NCI-H1436 treated with DMSO at 0.1 percent for 48 hours (cell line): Measurements from ENCODE around the gene NSFL1C.
"Not testable (repeated sequence)": the region's sequence is repeated elsewhere in the genome, so short reads cannot be mapped to it uniquely, and the experiment has no call there.

ENCODE experiments used
- DNase-seq: peaks from one replicate; lab custom pipeline; 2025; lab: John Stamatoyannopoulos, UW

NSFL1C gene

DNA sequence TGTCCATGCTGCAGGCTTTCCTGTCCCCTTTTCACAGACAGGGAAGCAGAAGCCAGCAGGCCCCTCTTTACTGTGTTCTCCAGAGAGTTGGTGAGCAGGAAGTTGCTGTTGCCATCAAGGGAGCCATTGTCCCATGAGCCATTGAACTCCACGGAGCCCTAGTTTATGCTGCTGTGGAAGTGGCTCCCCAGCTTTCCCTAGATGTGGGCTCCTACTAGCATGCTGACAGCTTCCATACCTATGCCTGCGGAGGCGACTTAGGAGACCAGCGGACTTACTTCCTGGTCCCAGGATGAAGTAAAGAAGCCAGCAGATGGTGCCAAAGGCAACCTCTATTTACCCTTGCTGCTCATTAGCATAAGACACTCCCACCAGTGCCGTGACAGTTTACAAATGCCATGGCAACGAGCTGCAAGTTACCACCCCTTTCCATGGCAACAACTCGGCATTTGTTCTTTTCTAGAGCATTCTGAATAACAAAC is 43.0 kb downstream of the NSFL1C start:
- DNase-seq = no peak

DNA sequence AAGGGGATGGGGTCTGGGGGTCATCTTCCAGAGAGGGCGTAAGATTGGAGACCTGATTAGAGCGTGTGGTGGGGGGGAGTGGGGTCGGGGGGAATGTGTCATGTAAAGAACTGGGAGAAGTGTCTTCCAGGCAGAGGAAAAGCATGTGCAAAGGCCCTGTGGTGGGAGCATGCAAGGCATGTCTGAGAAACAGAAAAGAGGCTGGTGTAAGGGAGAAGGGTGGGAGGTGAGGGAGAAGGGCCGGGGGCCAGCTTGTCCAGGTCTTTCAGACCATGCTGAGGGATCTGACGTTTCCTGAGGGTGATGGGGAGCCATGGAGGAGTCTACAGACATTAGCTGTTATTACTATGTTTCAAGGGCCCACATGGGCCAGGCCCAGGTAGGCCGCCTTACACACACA is 43.4 kb downstream of the NSFL1C start:
- no peak for DNase-seq

DNA sequence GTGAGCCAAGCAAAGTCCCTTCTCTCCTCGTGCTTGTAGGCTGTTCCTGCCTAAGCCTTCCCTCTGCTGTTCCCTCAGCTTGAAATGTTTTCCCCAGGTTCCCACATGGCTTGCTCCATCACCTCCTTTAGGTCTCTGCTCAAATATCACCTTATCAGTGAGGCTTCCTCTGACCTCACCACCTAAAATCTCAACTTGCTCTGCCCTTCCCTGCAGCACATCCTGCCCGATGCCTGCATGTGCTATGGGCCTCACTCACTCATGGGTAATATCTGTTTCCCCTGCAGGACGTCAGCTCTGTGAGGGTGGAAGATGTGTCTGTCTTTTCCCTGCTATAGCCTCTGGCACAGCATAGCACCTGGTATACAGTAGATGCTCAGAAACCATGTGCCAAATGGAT is 43.9 kb downstream of the NSFL1C start:
- no peak for DNase-seq

DNA sequence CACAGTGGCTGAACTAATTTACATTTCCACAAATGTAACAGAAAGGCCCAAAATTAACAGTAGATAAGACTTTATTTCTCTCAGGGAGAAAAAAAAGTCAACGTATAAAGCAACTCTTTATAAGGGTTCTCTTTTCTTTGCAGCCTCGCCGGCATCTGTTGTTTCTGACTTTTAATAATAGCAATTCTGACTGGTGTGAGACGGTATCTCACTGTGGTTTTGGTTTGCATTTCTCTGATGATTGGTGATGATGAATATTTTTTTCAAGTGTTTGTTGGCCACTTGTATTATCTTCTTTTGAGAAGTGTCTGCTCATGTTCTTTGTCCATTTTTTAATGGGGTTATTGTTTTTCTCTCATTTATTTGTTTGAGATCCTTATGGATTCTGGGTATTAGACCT is 46.6 kb downstream of the NSFL1C start:
- no peak for DNase-seq

DNA sequence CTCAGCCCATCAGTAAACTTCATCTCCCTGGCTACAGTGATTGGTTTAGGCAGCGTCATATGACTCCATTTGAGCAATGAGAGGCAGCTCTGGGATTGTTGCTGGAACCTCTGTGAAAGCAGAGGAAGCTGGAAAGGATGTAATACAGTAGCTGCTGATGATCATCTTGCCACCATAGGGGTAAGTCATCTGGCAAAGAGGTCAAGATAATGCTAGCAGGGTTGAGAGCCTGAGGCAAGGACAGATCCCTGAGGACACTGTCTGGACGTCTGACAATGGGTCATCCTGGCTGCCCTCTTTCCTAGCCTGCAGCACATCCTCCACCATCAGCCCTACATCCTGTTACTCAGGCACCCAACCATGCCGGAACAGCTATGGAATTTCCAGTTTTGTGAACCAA is 48.3 kb downstream of the NSFL1C start:
- no peak for DNase-seq

DNA sequence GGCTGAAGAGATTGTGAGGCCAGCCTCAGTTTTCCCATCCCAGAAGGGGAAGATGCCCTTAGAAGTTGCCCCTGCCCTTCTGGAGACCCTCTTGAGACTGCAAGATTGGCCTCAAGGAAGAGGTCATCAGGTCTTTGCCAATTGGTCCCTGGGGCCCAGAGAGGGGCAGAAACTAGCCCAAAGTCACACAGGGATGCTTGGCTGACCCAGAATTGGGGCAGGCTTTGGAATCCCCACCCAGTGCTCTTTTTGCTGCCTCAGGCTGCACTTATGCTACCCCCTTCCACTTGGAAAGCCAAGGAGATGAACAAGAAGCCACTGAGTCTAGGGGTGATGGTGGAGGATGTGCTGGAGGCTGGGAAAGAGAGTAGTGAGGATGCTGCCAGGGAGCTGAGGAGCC is 48.9 kb downstream of the NSFL1C start:
- DNase-seq = no peak

DNA sequence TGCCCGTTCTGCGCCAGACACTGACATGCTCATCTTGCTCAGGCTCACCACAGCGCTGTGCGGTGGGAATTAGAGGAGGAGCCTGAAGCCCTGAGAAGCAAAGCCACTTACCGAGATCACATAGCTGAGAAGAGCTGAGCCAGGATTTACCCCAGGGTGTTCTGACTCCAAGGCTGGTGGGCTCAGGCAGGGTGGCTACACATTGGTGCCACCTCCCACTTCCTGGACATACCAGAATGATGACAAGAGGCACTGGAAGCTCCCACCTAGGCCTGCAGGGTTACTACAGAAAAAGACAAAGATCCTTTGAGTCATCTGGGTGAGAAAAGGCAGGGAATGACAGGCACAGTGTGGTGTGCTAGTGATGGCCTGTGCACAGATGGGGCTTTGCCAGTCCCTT is 49.4 kb downstream of the NSFL1C start:
- DNase-seq = no peak

DNA sequence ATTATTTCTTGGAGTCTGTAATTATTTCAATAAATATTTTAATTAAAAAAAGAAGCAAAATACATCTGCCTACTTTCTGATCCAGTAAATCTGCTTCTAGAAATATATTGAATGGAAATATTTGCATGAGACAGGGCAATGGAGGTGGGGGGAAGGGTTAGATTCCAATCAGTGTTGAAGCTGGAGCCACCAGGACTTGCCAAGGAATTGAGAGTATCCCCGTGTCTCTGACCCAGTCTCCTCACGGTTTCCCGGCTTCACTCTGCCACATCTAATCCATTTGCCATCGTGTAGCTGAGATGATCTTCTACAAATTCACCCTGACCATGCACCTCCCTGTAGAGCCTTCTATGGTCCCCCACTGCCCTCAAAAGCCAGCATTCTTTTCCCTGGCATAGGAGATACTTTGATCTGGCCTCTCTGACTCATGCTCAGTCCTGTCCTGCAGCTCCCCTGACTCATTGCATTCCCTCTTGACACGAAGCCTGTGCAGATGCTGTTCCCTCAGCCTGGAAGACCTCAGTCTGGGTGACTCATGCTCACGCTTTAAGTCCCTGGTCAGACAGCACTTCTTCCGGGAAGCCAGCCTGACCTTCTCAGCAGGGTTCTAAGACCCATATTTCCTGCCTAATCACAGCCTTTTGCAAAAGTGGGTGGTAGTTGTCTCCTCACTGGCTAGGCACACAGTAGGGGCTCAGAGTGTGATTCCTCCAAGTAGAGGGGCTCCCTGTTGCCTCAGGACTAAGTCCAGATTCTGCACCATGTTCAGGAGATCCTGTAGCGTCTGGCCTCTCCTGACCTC is 50.8 kb downstream of the NSFL1C start:
- no peak for DNase-seq

DNA sequence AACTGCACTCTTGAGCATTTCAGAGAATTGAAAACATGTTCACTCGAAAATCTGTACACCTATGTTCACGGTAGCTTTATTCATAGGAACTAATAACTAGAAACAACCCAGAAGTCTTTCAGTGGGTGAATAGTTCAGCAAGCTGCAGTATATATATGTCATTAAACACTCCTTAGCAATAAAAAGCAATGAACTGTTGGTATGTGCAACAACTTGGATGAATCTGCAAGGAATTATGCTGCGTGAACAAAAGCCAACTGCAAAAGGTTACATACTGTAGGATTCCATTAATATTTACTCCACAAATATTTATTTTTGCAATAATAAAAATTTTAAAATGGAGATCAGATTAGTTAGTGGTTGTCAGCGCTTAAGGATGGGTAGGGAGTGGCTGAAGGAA is 51.7 kb downstream of the NSFL1C start:
- no peak for DNase-seq

DNA sequence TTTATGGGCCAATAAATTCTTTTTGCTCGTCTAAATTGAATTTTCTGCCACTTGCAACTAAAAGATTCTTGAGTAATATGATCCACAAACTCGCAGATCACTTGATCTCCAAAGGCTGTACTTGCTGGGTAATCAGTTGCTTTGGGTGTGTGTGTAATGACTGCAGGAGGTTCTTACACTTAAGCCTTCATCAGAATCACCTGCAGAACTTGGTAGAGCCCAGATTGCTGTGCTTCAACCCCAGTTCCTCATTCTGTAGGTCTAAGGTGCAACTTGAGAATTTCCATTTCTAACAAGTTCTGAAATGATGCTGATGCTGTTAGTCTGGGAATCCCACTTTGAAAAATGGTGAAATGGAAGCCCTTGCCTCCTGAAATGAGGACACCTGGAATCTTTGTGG is 60.8 kb downstream of the NSFL1C start:
- DNase-seq = no peak

DNA sequence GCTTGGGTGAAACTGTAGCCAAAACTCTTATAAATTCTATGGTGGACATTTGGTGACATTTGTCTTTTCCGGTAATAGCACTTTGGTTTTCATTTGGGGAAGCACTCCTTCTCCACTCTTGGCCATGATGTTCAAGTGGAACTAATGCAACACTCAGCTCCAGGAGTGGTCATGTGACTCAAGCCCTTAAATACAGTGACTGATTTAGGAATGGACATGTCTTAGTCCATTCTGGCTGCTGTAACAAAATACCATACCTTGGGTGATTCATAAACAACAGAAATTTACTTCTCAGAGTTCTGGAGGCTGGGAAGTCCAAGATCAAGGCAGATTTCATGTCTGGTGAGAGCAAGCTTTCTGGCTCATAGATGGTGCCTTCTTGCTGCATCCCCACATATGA is 63.0 kb downstream of the NSFL1C start:
- no peak for DNase-seq

DNA sequence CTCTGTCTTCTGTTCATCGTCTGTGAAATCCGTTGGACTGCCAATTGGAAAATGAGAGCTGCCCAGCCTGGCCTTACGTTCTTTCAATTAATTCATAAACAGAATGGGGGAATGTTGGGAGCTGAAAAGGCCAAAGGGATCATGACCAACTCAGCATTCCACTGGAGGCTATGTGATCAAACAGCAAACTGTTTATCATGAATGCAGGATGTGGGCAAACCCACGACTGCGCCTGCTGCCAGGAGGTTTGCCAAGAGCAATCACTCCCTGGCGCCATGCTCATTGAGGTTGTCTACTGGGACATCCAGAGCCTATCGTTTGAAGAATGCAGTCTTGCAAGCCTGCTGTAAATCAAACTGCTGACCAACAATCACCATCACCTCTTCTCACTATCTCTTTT is 64.5 kb downstream of the NSFL1C start:
- no peak for DNase-seq

DNA sequence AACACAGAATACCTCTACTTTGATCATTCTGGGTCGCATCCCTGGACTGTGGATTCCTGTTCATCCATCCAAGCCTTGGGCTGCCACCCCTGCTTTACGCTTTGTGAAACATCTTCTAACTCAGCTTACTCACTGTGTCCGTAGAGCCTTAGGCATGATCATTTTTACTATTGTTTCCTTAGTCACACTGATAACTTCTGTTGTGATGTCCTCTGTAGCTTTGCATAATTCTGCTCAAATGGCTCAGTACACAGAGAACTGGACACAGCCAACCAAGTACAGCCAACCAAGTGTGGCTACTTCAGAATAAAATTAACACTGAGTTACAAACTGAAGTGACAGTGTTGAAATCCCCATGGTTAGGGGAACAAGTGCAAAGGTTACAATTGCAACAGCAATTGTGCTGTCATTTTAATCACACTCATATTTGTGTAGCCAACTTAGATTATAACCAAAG is 65.2 kb downstream of the NSFL1C start:
- no peak for DNase-seq

DNA sequence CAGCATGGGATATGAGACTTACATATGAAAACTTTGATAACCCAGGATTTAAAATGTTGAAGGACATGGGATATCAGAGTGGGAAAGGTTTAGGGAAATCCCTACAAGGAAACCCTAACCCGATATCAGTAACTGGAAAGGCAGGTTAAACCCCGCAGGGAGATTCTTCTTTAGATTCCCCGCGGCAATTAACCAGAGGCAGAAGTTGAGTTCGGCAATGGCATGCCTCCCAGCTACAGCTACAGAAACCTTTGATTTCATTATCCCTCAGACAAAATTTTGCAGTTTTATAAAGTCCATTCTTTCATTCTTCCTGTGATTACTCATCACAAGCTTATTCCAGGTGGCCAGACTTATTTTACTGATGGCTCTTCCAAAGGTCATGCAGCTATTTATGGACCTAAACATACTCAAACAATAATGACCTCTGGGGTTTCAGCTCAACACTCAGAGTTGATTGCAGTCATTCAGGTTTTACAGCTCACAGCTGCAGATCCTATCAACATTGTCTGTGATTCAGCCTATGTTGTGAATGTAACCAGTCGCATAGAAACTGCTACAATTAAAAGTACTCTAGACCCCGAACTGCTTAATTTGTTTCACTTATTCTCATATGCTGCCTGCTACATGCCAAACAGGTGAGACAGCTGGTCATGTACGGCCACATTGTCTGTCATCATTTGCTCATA is 66.8 kb downstream of the NSFL1C start:
- not testable (repeated sequence) for DNase-seq

DNA sequence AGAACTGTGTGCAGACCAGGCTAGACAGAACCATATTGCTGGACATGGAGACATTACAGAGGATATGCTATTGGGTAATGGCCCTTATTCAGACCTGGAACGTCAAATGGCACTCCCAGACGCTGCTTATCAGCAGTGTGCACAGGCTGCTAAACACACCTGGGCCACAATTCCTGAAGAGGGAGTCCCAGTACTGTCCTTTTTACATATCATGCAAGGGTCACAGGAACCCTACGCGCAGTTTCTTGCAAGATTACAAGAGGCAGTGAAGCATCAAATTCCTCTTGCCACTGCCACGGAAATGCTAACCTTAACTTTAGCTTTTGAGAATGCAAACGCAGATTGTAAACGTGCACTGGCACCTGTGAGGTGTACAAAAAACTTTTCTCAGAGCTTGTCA is 68.5 kb downstream of the NSFL1C start:
- not testable (repeated sequence) for DNase-seq

DNA sequence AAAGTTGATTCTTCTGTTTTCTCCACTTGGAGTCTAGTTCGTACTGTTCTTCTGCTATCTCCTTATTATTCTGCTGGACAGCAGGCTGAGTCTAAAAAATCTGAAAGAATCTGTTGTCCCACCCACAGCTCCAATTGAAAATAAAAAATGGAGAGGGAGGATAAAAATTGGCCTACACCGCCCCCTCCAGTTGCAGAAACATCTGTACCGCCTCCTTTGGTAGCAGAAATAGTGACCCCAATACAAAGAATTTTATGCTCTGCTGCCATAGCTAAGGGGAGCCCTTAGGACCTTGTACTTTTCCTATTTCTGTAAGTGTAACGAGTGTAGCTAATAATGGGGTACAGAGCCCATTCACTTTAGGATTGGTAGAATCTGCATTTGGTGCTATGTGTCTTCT is 68.9 kb downstream of the NSFL1C start:
- no peak for DNase-seq

DNA sequence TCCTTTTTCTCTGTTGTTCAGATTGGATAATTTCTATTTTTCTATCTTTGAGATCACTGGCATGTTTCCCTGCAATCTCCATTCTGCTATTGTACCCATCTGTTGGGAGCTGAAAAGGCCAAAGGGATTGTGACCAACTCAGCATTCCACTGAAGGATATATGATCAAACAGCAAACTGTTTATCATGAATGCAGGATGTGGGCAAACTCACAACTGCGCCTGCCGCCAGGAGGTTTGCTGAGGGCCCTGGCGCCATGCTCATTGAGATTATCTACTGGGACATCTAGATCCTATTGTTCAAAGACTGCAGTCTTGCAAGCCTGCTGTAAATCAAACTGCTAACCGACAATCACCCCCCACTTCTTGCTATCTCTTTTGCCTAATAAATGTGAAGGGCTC is 69.9 kb downstream of the NSFL1C start:
- no peak for DNase-seq

DNA sequence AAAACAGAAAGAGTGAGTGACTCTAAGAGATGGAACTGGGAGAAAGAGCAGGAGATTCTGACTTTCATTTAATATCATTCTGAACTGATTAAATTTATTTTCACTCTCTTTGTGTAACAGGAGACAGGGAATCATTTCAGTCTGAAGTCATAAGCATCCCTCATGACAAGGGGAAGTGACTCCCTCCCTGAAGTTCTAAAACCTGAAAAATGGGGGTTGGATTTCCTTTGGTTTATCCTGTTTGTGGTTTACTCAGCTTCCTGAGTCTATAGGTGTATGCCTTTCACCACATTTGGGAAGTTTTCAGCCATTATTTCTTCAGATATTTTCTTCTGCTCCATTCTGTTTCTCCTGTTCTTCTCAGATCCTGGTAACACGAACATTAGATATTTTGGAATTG is 70.4 kb downstream of the NSFL1C start:
- no peak for DNase-seq

DNA sequence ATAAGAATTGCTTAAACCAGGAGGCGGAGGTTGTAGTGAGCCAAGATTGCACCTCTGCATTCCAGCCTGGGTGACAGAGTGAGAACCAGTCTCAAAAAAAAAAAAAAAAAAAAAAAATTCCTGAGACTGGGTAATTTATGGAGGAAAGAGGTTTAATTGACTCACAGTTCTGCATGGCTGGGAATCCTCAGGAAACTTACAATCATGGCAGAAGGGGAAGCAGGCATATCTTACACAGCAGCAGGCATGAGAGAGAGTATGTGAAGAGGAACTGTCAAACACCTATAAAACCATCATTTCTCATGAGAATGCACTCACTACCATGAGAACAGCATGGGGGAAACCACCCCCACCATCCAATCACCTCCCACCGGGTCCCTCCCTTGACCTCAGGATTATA is 72.0 kb downstream of the NSFL1C start:
- DNase-seq = no peak

DNA sequence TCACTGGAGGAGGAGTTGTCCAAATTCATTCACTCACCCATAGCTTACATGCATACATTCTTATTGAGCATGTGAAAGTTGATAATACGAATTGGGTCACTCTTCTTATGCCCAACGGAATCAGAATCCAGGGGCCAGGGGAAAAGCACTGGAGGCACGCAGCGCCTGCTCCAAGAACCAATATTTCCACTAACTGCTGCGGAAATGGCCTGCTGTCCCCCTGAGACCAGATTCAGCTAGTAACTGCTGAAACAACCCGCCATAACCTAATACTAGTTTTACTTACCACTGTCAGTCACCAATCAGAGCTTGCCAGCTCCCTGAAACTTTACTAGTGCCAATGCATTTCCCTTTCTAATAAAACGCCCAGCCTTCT is 73.2 kb downstream of the NSFL1C start:
- no peak for DNase-seq

DNA sequence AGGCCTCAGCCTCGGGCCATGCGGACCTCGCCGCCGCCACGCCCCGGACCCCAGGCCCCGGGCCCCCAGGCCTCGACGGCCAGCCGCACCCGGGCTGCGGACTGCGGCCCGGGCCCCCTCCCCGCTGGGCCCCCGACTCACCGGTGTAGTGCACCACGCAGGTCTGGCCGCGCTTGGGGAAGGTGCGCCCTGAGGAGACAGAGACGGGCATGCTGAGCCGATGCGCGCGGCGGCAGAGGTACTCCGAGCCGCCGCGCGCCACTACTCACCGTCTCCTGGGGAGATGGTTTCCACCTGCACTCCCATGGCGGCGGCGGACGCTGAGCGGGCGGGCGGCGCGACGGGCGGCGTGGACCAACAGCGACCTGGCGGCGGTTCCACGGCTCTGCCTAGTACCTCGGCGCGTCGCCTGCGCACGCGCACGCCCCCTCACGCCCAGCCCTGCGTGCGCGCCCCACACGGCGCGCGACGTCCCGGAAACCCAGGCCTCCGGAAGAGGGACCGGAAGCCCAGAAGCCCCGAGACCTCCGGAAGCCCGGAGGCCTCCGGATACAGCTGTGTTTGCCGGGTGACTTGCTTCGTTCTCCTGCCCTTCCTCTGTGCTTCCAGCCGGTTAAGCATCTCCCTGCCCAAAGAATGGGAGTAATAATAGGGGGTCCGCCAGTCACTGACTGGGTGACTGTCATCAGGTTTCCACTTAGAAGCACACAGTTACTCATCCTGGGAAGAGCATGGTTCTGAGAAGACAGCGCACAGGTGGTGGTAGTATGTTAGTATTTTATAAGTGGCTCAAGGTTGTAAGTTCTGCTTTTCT is 73.7 kb downstream of the NSFL1C start, which contains the start of gene FKBP1A:
Gene FKBP1A, minus strand, starts transcription at position 362 of the 814 bp plus-strand sequence. Its CDS starts 56 bp downstream, at position 306.
- DNase-seq = peak; percentile 39

DNA sequence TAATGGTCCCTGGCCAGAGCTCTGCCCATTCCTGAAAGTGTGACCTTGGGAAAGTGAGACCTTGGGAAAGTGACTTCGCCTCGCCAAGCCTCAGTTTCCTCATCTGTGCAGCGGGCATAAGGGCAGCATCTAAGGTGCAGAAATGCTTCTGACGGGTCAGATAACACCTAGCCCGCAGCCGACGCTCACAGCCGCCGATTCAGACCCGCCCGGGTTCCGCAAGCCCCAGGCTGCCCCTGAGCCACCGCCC is 74.3 kb downstream of the NSFL1C start:
- no peak for DNase-seq
